ENCODE data around the gene PTTG1IP.

DNA sequence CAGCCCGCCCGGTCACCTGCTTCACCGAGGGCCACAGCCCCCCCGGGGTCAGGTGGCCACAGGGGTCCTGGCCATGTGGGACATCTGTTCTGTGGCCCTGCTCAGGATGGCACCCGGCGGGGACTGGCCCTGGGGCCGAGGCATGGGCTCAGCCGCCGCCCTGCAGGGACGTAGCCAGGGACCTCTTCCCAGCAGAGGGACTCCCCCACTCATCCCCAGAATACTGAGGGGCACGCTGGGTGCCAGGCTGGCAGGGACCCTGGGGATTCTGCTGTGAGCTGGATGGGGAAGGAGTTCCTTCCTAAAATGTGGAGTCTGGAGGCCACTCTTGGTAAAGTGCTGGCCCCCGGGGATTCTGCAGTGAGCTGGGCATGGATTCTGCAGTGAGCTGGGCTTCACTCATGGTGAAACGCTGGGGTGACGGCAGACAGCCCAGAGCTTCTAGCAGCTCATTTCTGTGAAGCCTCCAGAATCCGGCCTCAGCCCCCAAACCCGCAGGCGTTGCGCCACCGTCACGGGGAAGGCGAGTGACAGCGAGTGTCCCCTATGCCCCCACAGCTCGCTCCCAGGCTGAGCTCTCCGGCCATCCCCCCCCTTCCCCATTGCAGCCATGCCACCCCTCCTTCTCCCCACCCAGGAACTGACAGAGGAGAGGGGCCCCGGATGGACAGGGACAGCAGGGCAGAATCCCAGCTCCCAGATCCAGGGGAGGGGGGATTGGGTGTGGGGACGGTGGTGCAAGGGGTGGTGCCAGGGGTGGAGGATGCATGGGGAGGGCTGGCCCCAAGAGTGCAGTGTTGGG lies 45.8 kb upstream of the PTTG1IP start:
- TF ChIP-seq, protein P1, sequence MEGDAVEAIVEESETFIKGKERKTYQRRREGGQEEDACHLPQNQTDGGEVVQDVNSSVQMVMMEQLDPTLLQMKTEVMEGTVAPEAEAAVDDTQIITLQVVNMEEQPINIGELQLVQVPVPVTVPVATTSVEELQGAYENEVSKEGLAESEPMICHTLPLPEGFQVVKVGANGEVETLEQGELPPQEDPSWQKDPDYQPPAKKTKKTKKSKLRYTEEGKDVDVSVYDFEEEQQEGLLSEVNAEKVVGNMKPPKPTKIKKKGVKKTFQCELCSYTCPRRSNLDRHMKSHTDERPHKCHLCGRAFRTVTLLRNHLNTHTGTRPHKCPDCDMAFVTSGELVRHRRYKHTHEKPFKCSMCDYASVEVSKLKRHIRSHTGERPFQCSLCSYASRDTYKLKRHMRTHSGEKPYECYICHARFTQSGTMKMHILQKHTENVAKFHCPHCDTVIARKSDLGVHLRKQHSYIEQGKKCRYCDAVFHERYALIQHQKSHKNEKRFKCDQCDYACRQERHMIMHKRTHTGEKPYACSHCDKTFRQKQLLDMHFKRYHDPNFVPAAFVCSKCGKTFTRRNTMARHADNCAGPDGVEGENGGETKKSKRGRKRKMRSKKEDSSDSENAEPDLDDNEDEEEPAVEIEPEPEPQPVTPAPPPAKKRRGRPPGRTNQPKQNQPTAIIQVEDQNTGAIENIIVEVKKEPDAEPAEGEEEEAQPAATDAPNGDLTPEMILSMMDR (IDR thresholded peaks at IDR 0.05), result no peak
- TF ChIP-seq EZH2 (IDR thresholded peaks at IDR 0.05; ENCODE audit: borderline replicate concordance, insufficient read depth, low read depth, low read length, poor library complexity, severe bottlenecking), result no peak
